Motor neuron (in vitro differentiated cells): ENCODE results near the gene MPZL2. TPM values are rescaled to one million over a fixed set of nuclear protein-coding genes. Genes with fewer than 3 reads are reported as not detected.

Experiments used
- ATAC-seq, 8 experiments: fragments of 200-7000 bp; cut with Tn5 transposase; replicated peaks in 6 of 8; 2 replicates each; pipeline ENCODE4 v1.8.0; 2021; ENCODE audit warnings: mild to moderate bottlenecking in 8 of 8, moderate library complexity in 8 of 8
- H3K27ac ChIP-seq, 2 donors: fragments of 250-450 bp; sonication (Bioruptor Pico); 2 replicates each; pipeline ENCODE4 v1.9.0; 2021; ENCODE audit warnings: antibody characterized with exemption in 2 of 2, mild to moderate bottlenecking in 2 of 2, moderate library complexity in 1 of 2
- H3K4me1 ChIP-seq, 2 donors: fragments of 250-450 bp; sonication (Bioruptor Pico); replicated peaks in 1 of 2; 2 replicates each; pipeline ENCODE4 v1.6.1; 2021; ENCODE audit warnings: antibody characterized with exemption in 2 of 2, mild to moderate bottlenecking in 2 of 2, moderate library complexity in 1 of 2
- H3K4me3 ChIP-seq, 5 donors: fragments of 250-450 bp; sonication (Bioruptor Pico); 2 replicates each; pipeline ENCODE4 v1.9.0; 2021; ENCODE audit warnings: antibody characterized with exemption in 5 of 5, mild to moderate bottlenecking in 5 of 5, moderate library complexity in 4 of 5
- WGBS, 10 experiments: fragments of 450-650 bp; shearing (Covaris generic); methylation state at CpG; one replicate each; pipeline ENCODE4 v1.0.0; 2022; 5-methylcytosine and 5-hydroxymethylcytosine counted together
- in situ Hi-C, 9 experiments: fragments of 400-800 bp; cut with MboI; loops; one replicate each; pipeline ENCODE4 v1.15.0; 2021; ENCODE audit warnings: low sequenced_read_pairs in 9 of 9, low pct_unique_long_range_greater_than_20kb in 2 of 9; ENCODE audit not compliant: unreplicated experiment in 9 of 9
- total RNA-seq, 8 experiments: library from RNA; unstranded; fragments of 300-600 nt; gene quantifications; 2 replicates each; pipeline versions ENCODE4 v1.2.3 to v1.2.4, GENCODE V29; 2022

MPZL2 gene
- total RNA-seq, 8 experiments from 2014 or later: 0.29 to 51.4 (median 1.0) TPM; not detected in 2

- WGBS, 10 experiments: 83 to 100% (median 83%) methylated on average over 1 of the region's 1 CpG; no CpG with 5 or more reads in 7 of the 10 experiments
- Histone ChIP-seq H3K4me3 (no peak overlapping the region), H3K27ac (no peak overlapping the region), H3K4me1 (no peaks in the 10 kb centered on the region)
- in situ Hi-C loops: no loop called here
- no peak for ATAC-seq
These were observed 44.4 kb downstream of the MPZL2 start for GRCh38 chr11:118219732-118220131.

DNA sequence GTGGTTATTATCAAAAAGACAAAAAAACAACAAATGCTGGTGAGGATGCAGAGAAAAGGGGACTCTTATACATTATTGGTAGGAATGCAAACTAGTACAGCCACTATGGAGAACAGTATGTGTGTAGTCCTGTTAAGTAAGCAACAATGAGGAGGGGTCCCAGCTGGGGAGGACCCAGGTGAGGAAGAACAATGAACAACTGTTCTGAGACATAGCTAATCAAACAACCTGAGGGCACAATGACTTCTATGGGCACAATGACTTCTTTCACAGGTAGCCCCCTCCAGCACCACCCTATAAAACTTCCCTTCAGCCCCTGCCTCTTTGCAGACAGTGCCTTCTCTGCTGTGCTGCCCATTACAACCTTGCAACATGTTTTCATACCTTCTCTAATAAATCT is 44.9 kb downstream of the MPZL2 start:
- Histone ChIP-seq H3K27ac (no peak overlapping the region), H3K4me3 (no peak overlapping the region), H3K4me1 (no peaks in the 10 kb centered on the region)
- ATAC-seq: no peak
- in situ Hi-C loops: no loop called here

DNA sequence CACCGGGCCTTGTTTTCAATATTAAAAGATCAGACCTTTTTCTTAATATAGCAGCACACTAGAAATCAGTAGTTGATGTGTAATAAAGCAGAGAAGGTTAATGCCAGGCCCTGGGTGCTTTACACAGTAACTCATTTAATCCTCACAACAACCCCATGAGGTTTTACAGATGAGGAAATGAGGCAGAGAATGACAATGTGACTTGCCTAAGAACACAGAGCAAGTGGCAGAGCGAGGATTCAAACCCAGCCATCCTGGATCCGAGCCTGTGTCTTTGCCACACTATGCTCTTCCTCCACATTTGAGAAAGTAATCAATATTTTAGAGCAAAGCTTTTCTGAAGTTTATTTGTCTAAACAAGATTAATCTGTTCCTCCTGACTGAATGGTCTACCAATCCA is 46.5 kb downstream of the MPZL2 start:
- ATAC-seq: no peak
- no peak overlapping the region for H3K4me3 ChIP-seq
- no peaks in the 10 kb centered on the region for H3K4me1 ChIP-seq
- in situ Hi-C loops: no loop called here
- 20 to 94% (median 72%) methylated on average over 1 to 3 of the region's 3 CpGs; no CpG with 5 or more reads in 1 of the 10 experiments for WGBS, 10 experiments
- H3K27ac ChIP-seq: no peak overlapping the region

GRCh38 chr11:118216621-118217481 is 47.2 kb downstream of the MPZL2 start:
- Histone ChIP-seq H3K4me1 (no peaks in the 10 kb centered on the region), H3K27ac (no peak overlapping the region), H3K4me3 (no peak overlapping the region)
- WGBS, 10 experiments: 54 to 100% (median 73%) methylated on average over 2 to 10 of the region's 11 CpGs; no CpG with 5 or more reads in 1 of the 10 experiments
- ATAC-seq: no peak
- in situ Hi-C loops: no loop called here

- Histone ChIP-seq H3K4me3 (no peak overlapping the region), H3K4me1 (no peaks in the 10 kb centered on the region), H3K27ac (no peak overlapping the region)
- 33 to 100% (median 80%) methylated on average over 1 to 7 of the region's 7 CpGs; no CpG with 5 or more reads in 4 of the 10 experiments for WGBS, 10 experiments
- ATAC-seq: peak in 1 of 8 experiments; percentile 27
- in situ Hi-C loops: no loop called here
These were observed 48.3 kb downstream of the MPZL2 start for GRCh38 chr11:118215765-118216164.

DNA sequence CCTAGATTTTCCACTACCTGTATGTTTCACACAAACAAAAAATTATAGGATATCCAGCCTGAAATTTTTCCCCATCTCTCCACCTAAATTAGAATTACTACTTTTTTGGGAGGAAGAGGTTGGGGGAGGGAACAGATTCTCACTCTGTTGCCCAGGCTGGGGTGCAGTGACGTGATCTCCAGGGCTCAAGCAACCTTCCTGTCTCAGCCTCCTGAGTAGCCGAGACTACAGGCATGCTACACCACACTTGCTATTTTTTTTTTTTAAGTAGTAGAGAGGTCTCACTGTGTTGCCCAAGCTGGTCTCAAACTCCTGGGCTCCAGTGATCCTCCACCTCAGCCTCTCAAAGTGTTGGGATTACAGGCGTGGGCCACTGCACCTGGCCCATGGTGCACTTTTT is 48.8 kb downstream of the MPZL2 start:
- in situ Hi-C loops: no loop called here
- Histone ChIP-seq H3K27ac (no peak overlapping the region), H3K4me3 (no peak overlapping the region), H3K4me1 (no peaks in the 10 kb centered on the region)
- 71 to 100% (median 83%) methylated on average over 1 to 2 of the region's 3 CpGs; no CpG with 5 or more reads in 5 of the 10 experiments for WGBS, 10 experiments
- ATAC-seq: no peak

GRCh38 chr11:118214210-118214914 is 49.7 kb downstream of the MPZL2 start:
- in situ Hi-C loops: no loop called here
- ATAC-seq: no peak
- no peak overlapping the region for H3K27ac ChIP-seq

DNA sequence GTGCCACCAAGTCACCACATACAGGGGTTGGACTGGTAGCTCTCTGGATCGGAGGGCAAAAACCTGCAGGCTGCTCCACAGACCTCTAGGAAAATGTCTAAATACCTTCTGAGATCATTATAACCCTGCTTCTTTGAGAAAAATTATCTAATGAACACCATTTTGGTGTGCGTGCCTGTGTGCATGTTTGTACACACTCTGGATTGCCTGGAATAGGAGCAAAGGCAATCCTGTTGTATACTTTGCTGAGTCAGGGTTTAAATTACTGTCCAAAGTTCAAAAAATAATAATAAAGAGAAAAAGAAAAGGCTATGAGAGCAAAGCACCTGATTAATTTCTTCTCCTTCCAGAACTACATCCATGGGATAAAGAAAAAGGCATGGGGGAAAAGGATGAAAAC is 50.3 kb downstream of the MPZL2 start:
- Histone ChIP-seq H3K27ac (no peak overlapping the region), H3K4me1 (no peaks in the 10 kb centered on the region), H3K4me3 (no peak overlapping the region)
- in situ Hi-C loops: no loop called here
- ATAC-seq: no peak
- 63 to 94% (median 79%) methylated on average over 1 to 2 of the region's 2 CpGs; no CpG with 5 or more reads in 2 of the 10 experiments for WGBS, 10 experiments

More at GRCh38 chr11:118214210-118214914, 49.7 kb downstream of the MPZL2 start:
- no peak overlapping the region for H3K4me3 ChIP-seq
- 15 to 100% (median 55%) methylated on average over 2 to 5 of the region's 6 CpGs; no CpG with 5 or more reads in 1 of the 10 experiments for WGBS, 10 experiments
- no peaks in the 10 kb centered on the region for H3K4me1 ChIP-seq

GRCh38 chr11:118213201-118213600 is 50.9 kb downstream of the MPZL2 start:
- no peak for ATAC-seq
- H3K4me1 ChIP-seq: no peaks in the 10 kb centered on the region
- in situ Hi-C loops: no loop called here
- H3K4me3 ChIP-seq: no peak overlapping the region
- H3K27ac ChIP-seq: no peak overlapping the region
- 34 to 85% (median 54%) methylated on average over 1 to 4 of the region's 4 CpGs for WGBS, 10 experiments

DNA sequence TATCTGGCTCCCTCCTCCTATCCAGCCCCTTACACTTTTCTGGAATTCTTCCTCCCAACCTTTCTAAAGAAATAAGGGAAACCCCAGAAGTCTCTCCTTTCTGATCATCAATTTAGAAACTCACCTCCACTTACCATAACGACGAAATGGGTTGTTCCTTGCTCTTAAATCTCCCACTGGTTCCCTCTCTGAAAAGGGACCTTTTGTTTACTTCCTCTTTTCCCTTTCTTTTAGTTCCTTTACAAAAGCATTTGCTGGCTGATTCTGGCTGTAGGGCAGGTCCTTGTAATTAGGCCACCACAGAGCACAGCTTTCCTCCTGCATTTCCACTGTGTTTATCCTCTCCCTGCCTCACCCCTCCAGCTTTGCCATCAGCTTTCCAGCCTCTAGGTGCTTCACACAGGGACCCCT is 51.3 kb downstream of the MPZL2 start:
- H3K4me3 ChIP-seq: no peak overlapping the region
- ATAC-seq: no peak
- WGBS, 10 experiments: 25 to 100% (median 47%) methylated on average over 2 of the region's 2 CpGs; no CpG with 5 or more reads in 1 of the 10 experiments

DNA sequence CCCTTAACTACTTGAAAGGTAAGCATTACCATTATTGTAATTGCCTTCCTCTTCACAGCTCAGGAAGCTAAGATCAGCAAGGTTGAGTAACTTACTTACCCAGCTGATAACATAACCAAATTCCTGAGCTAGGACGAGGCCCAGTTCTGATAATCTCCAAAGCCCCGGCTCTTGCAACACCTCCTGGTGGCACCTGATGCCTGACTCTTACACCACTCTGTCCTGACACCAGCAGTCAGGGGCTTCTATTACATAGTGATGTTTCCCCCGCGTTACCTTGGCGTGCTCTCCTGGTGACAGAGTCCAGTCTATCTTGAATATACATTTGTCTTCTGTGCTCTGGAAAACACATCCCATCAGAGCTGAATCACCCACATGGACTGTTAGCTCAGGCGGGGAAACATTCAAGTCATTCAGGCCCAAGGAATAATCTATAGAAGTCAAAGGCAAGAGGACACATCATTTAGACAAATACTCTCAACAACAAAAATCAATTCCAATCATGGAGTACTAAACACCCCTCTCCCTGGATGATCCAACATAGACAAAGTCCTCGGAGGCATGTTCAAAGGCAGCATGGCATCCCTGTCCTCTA is 51.9 kb downstream of the MPZL2 start:
- Histone ChIP-seq H3K27ac (no peak overlapping the region), H3K4me3 (no peak overlapping the region), H3K4me1 (no peaks in the 10 kb centered on the region)
- in situ Hi-C loops: no loop called here
- 0 to 100% (median 75%) methylated on average over 1 to 7 of the region's 7 CpGs; no CpG with 5 or more reads in 1 of the 10 experiments for WGBS, 10 experiments
- ATAC-seq: no peak

More for the DNA sequence above, 51.3 kb downstream of the MPZL2 start:
- in situ Hi-C loops: no loop called here
- Histone ChIP-seq H3K27ac (no peak overlapping the region), H3K4me1 (no peaks in the 10 kb centered on the region)

- Histone ChIP-seq H3K4me3 (no peak overlapping the region), H3K27ac (no peak overlapping the region), H3K4me1 (no peaks in the 10 kb centered on the region)
- in situ Hi-C loops: no loop called here
- ATAC-seq: peak in 3 of 8 experiments; percentile 15 to 53 (median 29)
- WGBS, 10 experiments: 6 to 48% (median 24%) methylated on average over 4 to 6 of the region's 6 CpGs; no CpG with 5 or more reads in 5 of the 10 experiments
These were observed 53.1 kb downstream of the MPZL2 start for GRCh38 chr11:118211006-118211405.

DNA sequence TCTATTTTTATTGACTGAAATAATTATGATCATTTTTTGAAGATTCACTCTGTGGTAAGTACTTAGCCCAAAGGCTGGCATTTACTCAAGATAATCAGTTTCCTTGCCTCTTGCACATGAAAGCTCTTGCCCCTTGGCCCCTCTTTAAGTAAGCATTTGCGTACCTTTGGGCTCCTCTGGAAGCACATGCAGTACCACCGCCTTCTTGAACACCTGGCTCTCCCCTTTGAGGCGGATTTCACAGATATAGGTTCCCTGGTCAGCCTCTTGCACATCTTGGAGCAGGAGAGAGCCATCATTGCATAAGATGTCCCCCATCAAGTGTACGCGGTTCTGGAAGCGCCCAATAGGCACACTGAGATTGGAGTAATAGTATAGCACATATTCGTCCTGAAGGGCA is 53.8 kb downstream of the MPZL2 start:
- Histone ChIP-seq H3K4me3 (no peak overlapping the region), H3K4me1 (no peaks in the 10 kb centered on the region), H3K27ac (no peak overlapping the region)
- WGBS, 10 experiments: 59 to 100% (median 88%) methylated on average over 2 to 7 of the region's 7 CpGs; no CpG with 5 or more reads in 3 of the 10 experiments
- in situ Hi-C loops: no loop called here
- ATAC-seq: no peak
